GM23248 (cell line): ENCODE measurements around the gene KCTD2. TPM values are rescaled to one million over a fixed set of nuclear protein-coding genes. Genes with fewer than 3 reads are reported as not detected.

Experiments used
- DNase-seq: peaks from one replicate; pipeline ENCODE4 v3.0.0-alpha.2; 2015
- H2AFZ ChIP-seq: fragments of 200-600 bp; sonication (generic); 2 replicates; pipeline ENCODE4 v1.6.1; 2016; ENCODE audit warnings: antibody characterized with exemption
- H3F3A ChIP-seq: fragments of 200-600 bp; sonication (generic); 2 replicates; pipeline ENCODE4 v1.6.1; 2016; ENCODE audit warnings: mild to moderate bottlenecking, antibody characterized with exemption, mixed run types; ENCODE audit not compliant: insufficient read depth
- H3K27ac ChIP-seq: fragments of 200-600 bp; sonication (generic); 2 replicates; pipeline ENCODE4 v1.5.1; 2016; ENCODE audit warnings: mild to moderate bottlenecking
- H3K27me3 ChIP-seq: fragments of 200-600 bp; sonication (generic); replicated peaks from 2 replicates; pipeline ENCODE4 v1.6.1; 2016; ENCODE audit warnings: mild to moderate bottlenecking; ENCODE audit not compliant: insufficient read depth
- H3K36me3 ChIP-seq: fragments of 200-600 bp; sonication (generic); 2 replicates; pipeline ENCODE4 v1.6.1; 2016; ENCODE audit warnings: low read depth, mild to moderate bottlenecking
- H3K4me1 ChIP-seq: fragments of 200-600 bp; sonication (generic); 2 replicates; pipeline ENCODE4 v1.6.1; 2016; ENCODE audit warnings: mild to moderate bottlenecking; ENCODE audit not compliant: insufficient read depth
- H3K4me2 ChIP-seq: fragments of 200-600 bp; sonication (generic); one replicate; pipeline ENCODE4 v1.6.1; 2016; ENCODE audit warnings: mild to moderate bottlenecking; ENCODE audit not compliant: unreplicated experiment
- H3K4me3 ChIP-seq: fragments of 200-600 bp; sonication (generic); 2 replicates; pipeline ENCODE4 v1.5.1; 2016; ENCODE audit warnings: mild to moderate bottlenecking
- H3K79me2 ChIP-seq: fragments of 200-600 bp; sonication (generic); 2 replicates; pipeline ENCODE4 v1.6.1; 2016; ENCODE audit warnings: mild to moderate bottlenecking; ENCODE audit not compliant: insufficient read depth
- H3K9ac ChIP-seq: fragments of 200-600 bp; sonication (generic); 2 replicates; pipeline ENCODE4 v1.6.1; 2016; ENCODE audit warnings: mild to moderate bottlenecking
- H3K9me2 ChIP-seq: fragments of 200-600 bp; sonication (generic); 2 replicates; pipeline ENCODE4 v1.6.1; 2016; ENCODE audit warnings: mixed run types, mild to moderate bottlenecking, moderate library complexity; ENCODE audit not compliant: insufficient read depth
- H3K9me3 ChIP-seq: fragments of 200-600 bp; sonication (generic); one replicate; pipeline ENCODE4 v1.6.1; 2017; ENCODE audit warnings: low read depth
- H4K20me1 ChIP-seq: fragments of 200-600 bp; sonication (generic); 2 replicates; pipeline ENCODE4 v1.6.0; 2016; ENCODE audit not compliant: insufficient read depth
- EZH2 ChIP-seq: fragments of 200-600 bp; sonication (generic); IDR thresholded peaks from 2 replicates; pipeline ENCODE4 v1.6.1; 2018; ENCODE audit warnings: antibody characterized with exemption, mild to moderate bottlenecking; ENCODE audit not compliant: insufficient read depth, poor library complexity, severe bottlenecking
- EZH2phosphoT487 ChIP-seq: fragments of 200-600 bp; sonication (generic); IDR thresholded peaks from 2 replicates; pipeline ENCODE4 v1.6.1; 2018; ENCODE audit warnings: antibody characterized with exemption, moderate library complexity, mild to moderate bottlenecking, low read depth; ENCODE audit not compliant: insufficient read depth
- WGBS, 2 experiments: methylation state at CpG; one replicate each; pipeline ENCODE4 v1.1.6; 2015 to 2017; ENCODE audit warnings: low lambda C conversion rate in 2 of 2, low coverage in 1 of 2; ENCODE audit errors: missing lambda C conversion rate in 2 of 2; 5-methylcytosine and 5-hydroxymethylcytosine counted together
- in situ Hi-C: fragments of 300-500 bp; cut with MboI; formaldehyde crosslinking; loops from 2 replicates; pipeline ENCODE4 v1.15.0; 2020
- polyA plus RNA-seq: library from polyadenylated mRNA; unstranded; fragments of >200 nt; fragmentation: Nextera tagmentation; extraction: Ambion mirVana; gene quantifications from 2 replicates; pipeline ENCODE4 v1.2.1, GENCODE V29; 2016
- total RNA-seq: library from RNA; depleted of rRNA; stranded (reverse); fragments of >200 nt; shearing (Covaris generic); gene quantifications from 2 replicates; pipeline ENCODE4 v1.2.3, GENCODE V29; 2014

KCTD2 gene
- total and polyA plus RNA-seq, 2 experiments from 2014 or later: 6.5 to 19.9 TPM

DNA sequence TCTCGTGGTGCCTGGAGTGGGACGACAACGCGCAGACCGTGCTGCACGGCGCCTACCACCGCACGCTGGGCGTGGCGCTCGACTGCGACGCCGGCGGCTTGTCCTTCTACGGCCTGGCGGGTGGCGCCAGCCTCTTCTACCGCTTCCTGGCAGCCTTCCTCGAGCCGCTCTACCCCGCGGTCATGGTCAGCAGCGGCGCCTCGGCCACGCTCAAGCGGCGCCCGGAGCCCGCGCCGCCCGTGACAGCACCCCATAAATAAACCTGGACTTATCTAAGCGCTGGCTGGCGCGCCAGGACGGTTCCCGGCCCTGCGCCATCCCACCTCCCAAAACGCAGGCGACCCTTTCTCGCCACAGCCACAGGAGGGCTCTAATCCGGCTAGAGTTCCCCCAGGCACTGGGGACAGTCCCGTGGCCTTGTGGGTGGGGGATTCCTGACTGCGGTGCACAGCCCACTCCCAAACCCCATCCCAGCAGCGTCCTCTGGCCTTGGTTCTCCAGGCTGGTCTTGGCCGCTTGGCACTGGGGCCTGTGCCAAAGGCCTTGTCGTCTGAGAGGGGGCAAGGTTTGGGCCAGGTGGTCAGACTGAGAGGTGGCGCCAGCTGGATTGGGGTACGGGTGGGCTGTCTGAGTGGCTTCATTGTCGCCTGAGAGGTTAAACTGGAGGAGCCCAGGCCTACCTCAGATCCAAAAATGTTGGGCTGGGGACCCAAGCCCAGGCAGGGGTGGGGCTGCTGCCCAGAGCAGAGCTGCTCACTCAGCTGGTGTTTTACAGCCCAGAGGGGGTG, 30.7 kb downstream of the KCTD2 start:
- Histone ChIP-seq H3K9me2 (no peaks in the 10 kb centered on the region), H3K27ac (peak overlapping the region; percentile 77), H3F3A (peaks cover 10% of the 10 kb centered on the region), H3K27me3 (no peaks in the 10 kb centered on the region), H3K4me1 (peaks cover 26% of the 10 kb centered on the region), H3K9ac (peak overlapping the region; percentile 54), H3K79me2 (no peaks in the 10 kb centered on the region), H3K9me3 (no peaks in the 10 kb centered on the region), H3K36me3 (no peaks in the 10 kb centered on the region), H3K4me3 (peak overlapping the region; percentile 14; the same call in 1 of the 2 replicates), H4K20me1 (no peaks in the 10 kb centered on the region), H3K4me2 (no peak overlapping the region), H2AFZ (peak overlapping the region; percentile 56)
- TF ChIP-seq EZH2phosphoT487: no peak
- no peak for TF ChIP-seq EZH2
- WGBS, 2 experiments: 33 to 42% methylated on average over 53 of the region's 53 CpGs
- in situ Hi-C loops: no loop called here
- DNase-seq: peak; percentile 47

- 18 to 26% methylated on average over 16 to 17 of the region's 17 CpGs for WGBS, 2 experiments
- Histone ChIP-seq H3K9me2 (no peaks in the 10 kb centered on the region), H3K36me3 (no peaks in the 10 kb centered on the region), H3F3A (peaks cover 10% of the 10 kb centered on the region), H3K9ac (peak overlapping the region; percentile 54), H3K4me2 (peak overlapping the region; percentile 56), H3K27ac (peak overlapping the region; percentile 77), H3K4me1 (peaks cover 26% of the 10 kb centered on the region), H4K20me1 (no peaks in the 10 kb centered on the region), H3K79me2 (no peaks in the 10 kb centered on the region), H3K4me3 (peak overlapping the region; percentile 14), H3K9me3 (no peaks in the 10 kb centered on the region), H3K27me3 (no peaks in the 10 kb centered on the region), H2AFZ (peak overlapping the region; percentile 56)
- TF ChIP-seq EZH2: no peak
- no peak for TF ChIP-seq EZH2phosphoT487
- in situ Hi-C loops: no loop called here
- DNase-seq: peak; percentile 92
Observed at GRCh38 chr17:75078284-75079022, 31.4 kb downstream of the KCTD2 start.

DNA sequence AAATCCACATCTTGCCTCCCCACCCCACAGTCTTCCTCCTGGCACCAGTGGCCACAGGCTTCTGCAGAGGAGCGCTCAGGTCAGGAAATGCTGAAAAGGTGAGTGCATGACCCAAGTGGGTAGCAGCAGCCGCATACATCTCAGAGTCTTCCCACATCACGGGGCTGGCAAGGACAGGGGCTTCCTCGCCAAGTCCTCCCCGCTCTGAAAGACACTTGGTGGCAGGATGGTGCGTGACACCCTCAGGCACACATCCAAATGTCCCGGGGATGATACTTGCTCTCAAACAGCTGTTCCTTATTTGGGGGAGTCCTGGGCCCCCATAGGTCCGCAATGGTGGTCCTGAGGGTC, 32.0 kb downstream of the KCTD2 start:
- Histone ChIP-seq H3K27me3 (no peaks in the 10 kb centered on the region), H3K9me2 (no peaks in the 10 kb centered on the region), H3K27ac (peak overlapping the region; percentile 77), H3K9me3 (no peaks in the 10 kb centered on the region), H3K4me3 (peak overlapping the region; percentile 14; the same call in 1 of the 2 replicates), H3K4me2 (peak overlapping the region; percentile 56), H3K9ac (peak overlapping the region; percentile 54), H4K20me1 (no peaks in the 10 kb centered on the region), H3K4me1 (peaks cover 26% of the 10 kb centered on the region), H3K79me2 (no peaks in the 10 kb centered on the region), H3K36me3 (no peaks in the 10 kb centered on the region), H3F3A (peaks cover 10% of the 10 kb centered on the region), H2AFZ (peak overlapping the region; percentile 56; the same call in 1 of the 2 replicates)
- in situ Hi-C loops: no loop called here
- 4 to 7% methylated on average over 8 of the region's 8 CpGs for WGBS, 2 experiments
- no peak for DNase-seq
- no peak for TF ChIP-seq EZH2phosphoT487
- TF ChIP-seq EZH2: no peak

DNA sequence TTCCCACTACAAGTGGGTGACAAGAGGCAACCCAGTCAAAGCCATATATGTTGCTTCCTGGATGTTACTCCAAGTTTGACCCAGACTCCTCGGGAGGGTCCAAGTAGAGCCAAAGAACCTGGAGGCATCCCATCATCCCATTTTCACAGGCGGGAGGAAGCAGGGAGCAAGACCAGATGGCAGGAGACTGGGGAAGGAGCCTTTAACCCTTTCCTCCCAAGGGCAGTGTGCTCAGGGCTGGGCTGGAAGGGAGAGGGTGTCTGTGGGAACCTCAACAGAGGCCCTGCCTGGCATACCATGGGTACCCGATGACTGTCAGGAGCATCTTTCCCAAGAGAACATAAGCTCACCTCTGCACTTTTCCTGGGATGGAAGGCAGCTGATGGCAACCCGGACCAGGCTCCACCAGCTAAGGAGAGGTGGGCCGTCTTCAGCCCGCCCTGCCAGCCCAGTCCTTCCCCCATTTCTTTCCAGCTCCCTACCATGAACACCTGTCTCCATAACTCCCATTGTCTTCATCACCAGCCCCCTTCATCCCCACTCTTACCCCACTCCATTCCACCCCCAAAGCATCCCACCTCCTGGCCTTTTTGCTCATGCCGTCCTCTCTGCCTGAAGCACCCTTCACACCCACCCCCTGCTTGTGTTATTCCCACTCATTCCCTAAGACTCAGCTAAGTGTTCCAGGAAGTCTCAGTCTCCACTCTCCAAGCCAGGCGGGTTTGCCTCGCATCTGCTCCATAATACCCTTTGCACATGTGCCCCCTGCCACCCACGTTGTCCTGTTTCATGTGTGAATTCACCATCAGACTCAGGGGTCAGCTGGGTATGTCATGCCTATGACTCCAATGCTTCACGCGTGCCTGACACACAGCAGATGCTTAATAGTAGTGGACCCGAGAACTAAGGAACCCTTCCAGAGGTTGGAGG, 34.9 kb downstream of the KCTD2 start:
- no peaks in the 10 kb centered on the region for H4K20me1 ChIP-seq
- WGBS, 2 experiments: 85% methylated on average over 13 of the region's 13 CpGs
- TF ChIP-seq EZH2 (no peak), EZH2phosphoT487 (no peak)
- no peaks in the 10 kb centered on the region for H3K36me3 ChIP-seq
- peaks cover 10% of the 10 kb centered on the region for H3F3A ChIP-seq
- no peak overlapping the region for H3K4me3 ChIP-seq
- H3K27ac ChIP-seq: no peak overlapping the region
- DNase-seq: no peak
- no peaks in the 10 kb centered on the region for H3K9me2 ChIP-seq
- H3K9me3 ChIP-seq: no peaks in the 10 kb centered on the region
- no peak overlapping the region for H2AFZ ChIP-seq
- no peaks in the 10 kb centered on the region for H3K79me2 ChIP-seq
- H3K27me3 ChIP-seq: no peaks in the 10 kb centered on the region
- no peak overlapping the region for H3K9ac ChIP-seq
- peaks cover 32% of the 10 kb centered on the region for H3K4me1 ChIP-seq
- in situ Hi-C loops: no loop called here
- H3K4me2 ChIP-seq: no peak overlapping the region
